Activated naive CD8-positive, alpha-beta T cell (primary cell): ENCODE results near the gene ZNF700.
"Not testable (repeated sequence)": the region's sequence is repeated elsewhere in the genome, so short reads cannot be mapped to it uniquely, and the experiment has no call there.

ENCODE experiments used
- H3K27ac Mint-ChIP-seq: one replicate; pipeline ENCODE4 v1.8.0; 2021; ENCODE audit warnings: mixed read lengths
- H3K27me3 Mint-ChIP-seq: one replicate; pipeline ENCODE4 v1.8.0; 2021; ENCODE audit warnings: mixed read lengths
- H3K36me3 Mint-ChIP-seq: one replicate; pipeline ENCODE4 v1.8.0; 2021; ENCODE audit warnings: mixed read lengths
- H3K4me1 Mint-ChIP-seq: one replicate; pipeline ENCODE4 v1.8.0; 2021; ENCODE audit warnings: low read depth, mixed read lengths
- H3K4me3 Mint-ChIP-seq: one replicate; pipeline ENCODE4 v1.8.0; 2021; ENCODE audit warnings: mild to moderate bottlenecking, mixed read lengths
- H3K9me3 Mint-ChIP-seq: one replicate; pipeline ENCODE4 v1.8.0; 2021; ENCODE audit warnings: low read depth, mixed read lengths

The ZNF700 gene

GRCh38 chr19:11924886-11925650 lies at the start of gene ZNF700:
TSS of gene ZNF700 (plus strand) at chr19:11925107. CDS start at chr19:11925211, 104 bp downstream.
- Mint-ChIP-seq H3K36me3 (peaks cover under 1% of the 10 kb centered on the region), H3K27me3 (no peaks in the 10 kb centered on the region), H3K27ac (peak within 1 kb of the TSS; percentile 99), H3K9me3 (no peaks in the 10 kb centered on the region), H3K4me1 (peaks cover 45% of the 10 kb centered on the region), H3K4me3 (peak within 1 kb of the TSS; percentile 99)

- not testable (repeated sequence) for H3K36me3 Mint-ChIP-seq, H3K4me3 Mint-ChIP-seq, H3K4me1 Mint-ChIP-seq, H3K27ac Mint-ChIP-seq, H3K9me3 Mint-ChIP-seq, H3K27me3 Mint-ChIP-seq
These were observed 45.1 kb upstream of the ZNF700 start for GRCh38 chr19:11879687-11880266.

GRCh38 chr19:11880598-11880997 lies 44.3 kb upstream of the ZNF700 start:
- no peaks in the 10 kb centered on the region for H3K36me3 Mint-ChIP-seq
- H3K4me3 Mint-ChIP-seq, result no peak overlapping the region
- no peaks in the 10 kb centered on the region for H3K9me3 Mint-ChIP-seq
- no peak overlapping the region for H3K27ac Mint-ChIP-seq
- H3K4me1 Mint-ChIP-seq, result peaks cover 2% of the 10 kb centered on the region
- no peaks in the 10 kb centered on the region for H3K27me3 Mint-ChIP-seq

- Mint-ChIP-seq H3K9me3 (no peaks in the 10 kb centered on the region), H3K27me3 (no peaks in the 10 kb centered on the region), H3K36me3 (no peaks in the 10 kb centered on the region), H3K27ac (no peak overlapping the region), H3K4me3 (no peak overlapping the region), H3K4me1 (peaks cover 2% of the 10 kb centered on the region)
These were observed 43.6 kb upstream of the ZNF700 start for GRCh38 chr19:11881151-11881800.

GRCh38 chr19:11882606-11883005 lies 42.3 kb upstream of the ZNF700 start:
- Mint-ChIP-seq H3K9me3 (no peaks in the 10 kb centered on the region), H3K27me3 (no peaks in the 10 kb centered on the region), H3K27ac (no peak overlapping the region), H3K36me3 (no peaks in the 10 kb centered on the region), H3K4me3 (no peak overlapping the region), H3K4me1 (peaks cover 6% of the 10 kb centered on the region)

GRCh38 chr19:11887234-11887610 lies 37.7 kb upstream of the ZNF700 start:
- Mint-ChIP-seq H3K27ac (peak overlapping the region; percentile 16), H3K9me3 (no peaks in the 10 kb centered on the region), H3K27me3 (no peaks in the 10 kb centered on the region), H3K36me3 (no peaks in the 10 kb centered on the region), H3K4me3 (peak overlapping the region; percentile 91), H3K4me1 (peaks cover 25% of the 10 kb centered on the region)

GRCh38 chr19:11887611-11888531 lies 37.0 kb upstream of the ZNF700 start, which contains the start of gene ZNF69:
TSS of gene ZNF69 (plus strand) at chr19:11887782. CDS start at chr19:11887924, 142 bp downstream.
- Mint-ChIP-seq H3K27ac (peak within 1 kb of the TSS; percentile 76), H3K27me3 (no peaks in the 10 kb centered on the region), H3K4me1 (peaks cover 25% of the 10 kb centered on the region), H3K4me3 (peak within 1 kb of the TSS; percentile 91), H3K36me3 (no peaks in the 10 kb centered on the region), H3K9me3 (no peaks in the 10 kb centered on the region)

GRCh38 chr19:11889901-11890300 lies 35.0 kb upstream of the ZNF700 start:
- H3K27ac Mint-ChIP-seq, H3K9me3 Mint-ChIP-seq, H3K36me3 Mint-ChIP-seq, H3K27me3 Mint-ChIP-seq: not testable (repeated sequence)
- Mint-ChIP-seq H3K4me3 (peak overlapping the region; percentile 6), H3K4me1 (peaks cover 28% of the 10 kb centered on the region)

- H3K4me3 Mint-ChIP-seq, result no peak overlapping the region
- peaks cover 6% of the 10 kb centered on the region for H3K9me3 Mint-ChIP-seq
- no peaks in the 10 kb centered on the region for H3K27me3 Mint-ChIP-seq
- H3K27ac Mint-ChIP-seq, result no peak overlapping the region
- H3K4me1 Mint-ChIP-seq, result peaks cover 28% of the 10 kb centered on the region
- H3K36me3 Mint-ChIP-seq, result peaks cover 15% of the 10 kb centered on the region
These were observed 34.3 kb upstream of the ZNF700 start for GRCh38 chr19:11890634-11891033.

GRCh38 chr19:11894851-11895250 lies 30.1 kb upstream of the ZNF700 start:
- Mint-ChIP-seq H3K4me1 (peaks cover 5% of the 10 kb centered on the region), H3K4me3 (no peak overlapping the region), H3K9me3 (peaks cover 13% of the 10 kb centered on the region), H3K36me3 (peaks cover 28% of the 10 kb centered on the region), H3K27ac (no peak overlapping the region), H3K27me3 (no peaks in the 10 kb centered on the region)

GRCh38 chr19:11902228-11902627 lies 22.7 kb upstream of the ZNF700 start:
- Mint-ChIP-seq H3K4me1 (no peaks in the 10 kb centered on the region), H3K4me3 (no peak overlapping the region), H3K27ac (no peak overlapping the region), H3K27me3 (no peaks in the 10 kb centered on the region), H3K9me3 (peaks cover 15% of the 10 kb centered on the region), H3K36me3 (peaks cover 50% of the 10 kb centered on the region)

- Mint-ChIP-seq H3K27ac (no peak overlapping the region), H3K4me1 (no peaks in the 10 kb centered on the region), H3K4me3 (no peak overlapping the region), H3K27me3 (no peaks in the 10 kb centered on the region), H3K36me3 (peaks cover 33% of the 10 kb centered on the region), H3K9me3 (peaks cover 15% of the 10 kb centered on the region)
These were observed 19.0 kb upstream of the ZNF700 start for GRCh38 chr19:11905928-11906327.

GRCh38 chr19:11911937-11912336 lies 13.0 kb upstream of the ZNF700 start:
- H3K27ac Mint-ChIP-seq, H3K4me1 Mint-ChIP-seq, H3K27me3 Mint-ChIP-seq, H3K36me3 Mint-ChIP-seq, H3K4me3 Mint-ChIP-seq: not testable (repeated sequence)
- peaks cover 13% of the 10 kb centered on the region for H3K9me3 Mint-ChIP-seq

GRCh38 chr19:11914417-11915051 lies 10.4 kb upstream of the ZNF700 start:
- not testable (repeated sequence) for H3K9me3 Mint-ChIP-seq, H3K27ac Mint-ChIP-seq, H3K36me3 Mint-ChIP-seq, H3K4me3 Mint-ChIP-seq, H3K4me1 Mint-ChIP-seq, H3K27me3 Mint-ChIP-seq
